GM19025 (cell line): ENCODE measurements around the gene CMC1.

ENCODE experiments used
- ATAC-seq: cut with Tn5 transposase; IDR thresholded peaks from one replicate; pipeline ENCODE4 v1.9.1; 2021; ENCODE audit warnings: mild to moderate bottlenecking, low read depth, moderate library complexity; ENCODE audit not compliant: unreplicated experiment

Gene CMC1

GRCh38 chr3:28295898-28296490 is 54.6 kb downstream of the CMC1 start:
- ATAC-seq, result no peak

GRCh38 chr3:28299705-28300104 is 58.3 kb downstream of the CMC1 start:
- ATAC-seq, result no peak

GRCh38 chr3:28300345-28300962 is 59.0 kb downstream of the CMC1 start:
- no peak for ATAC-seq

GRCh38 chr3:28301688-28302087 is 60.3 kb downstream of the CMC1 start:
- ATAC-seq, result no peak

- ATAC-seq, result no peak
These were observed 66.8 kb downstream of the CMC1 start for GRCh38 chr3:28308196-28308595.

GRCh38 chr3:28315711-28316110 is 74.3 kb downstream of the CMC1 start:
- ATAC-seq, result no peak

- no peak for ATAC-seq
These were observed 74.8 kb downstream of the CMC1 start for GRCh38 chr3:28316226-28316625.

- peak; percentile 80 for ATAC-seq
These were observed 76.1 kb downstream of the CMC1 start for GRCh38 chr3:28317438-28318022.

- ATAC-seq, result no peak
These were observed 79.6 kb downstream of the CMC1 start for GRCh38 chr3:28320981-28321380.

- ATAC-seq, result no peak
These were observed 81.0 kb downstream of the CMC1 start for GRCh38 chr3:28322464-28322863.

- ATAC-seq, result peak; percentile 77
These were observed 85.1 kb downstream of the CMC1 start for GRCh38 chr3:28326458-28326926.

- no peak for ATAC-seq
These were observed 87.1 kb downstream of the CMC1 start for GRCh38 chr3:28328188-28329151.

GRCh38 chr3:28334552-28334951 is 93.1 kb downstream of the CMC1 start:
- no peak for ATAC-seq

GRCh38 chr3:28335246-28335645 is 93.8 kb downstream of the CMC1 start:
- no peak for ATAC-seq

- ATAC-seq, result no peak
These were observed 95.8 kb downstream of the CMC1 start for GRCh38 chr3:28337230-28337629.

- no peak for ATAC-seq
These were observed 101.7 kb downstream of the CMC1 start for GRCh38 chr3:28343144-28343543.

GRCh38 chr3:28345690-28346089 is 104.3 kb downstream of the CMC1 start:
- no peak for ATAC-seq

- no peak for ATAC-seq
These were observed 106.2 kb downstream of the CMC1 start for GRCh38 chr3:28347374-28348264.

- no peak for ATAC-seq
These were observed 106.8 kb downstream of the CMC1 start for GRCh38 chr3:28348265-28348628.
